GM18873 (cell line): Measurements from ENCODE around the gene PODXL2.

Experiments used
- ATAC-seq: cut with Tn5 transposase; IDR thresholded peaks from one replicate; pipeline ENCODE4 v1.9.1; 2021; ENCODE audit warnings: mild to moderate bottlenecking, moderate library complexity, moderate number of reproducible peaks; ENCODE audit not compliant: unreplicated experiment, low FRiP score

PODXL2 gene

DNA sequence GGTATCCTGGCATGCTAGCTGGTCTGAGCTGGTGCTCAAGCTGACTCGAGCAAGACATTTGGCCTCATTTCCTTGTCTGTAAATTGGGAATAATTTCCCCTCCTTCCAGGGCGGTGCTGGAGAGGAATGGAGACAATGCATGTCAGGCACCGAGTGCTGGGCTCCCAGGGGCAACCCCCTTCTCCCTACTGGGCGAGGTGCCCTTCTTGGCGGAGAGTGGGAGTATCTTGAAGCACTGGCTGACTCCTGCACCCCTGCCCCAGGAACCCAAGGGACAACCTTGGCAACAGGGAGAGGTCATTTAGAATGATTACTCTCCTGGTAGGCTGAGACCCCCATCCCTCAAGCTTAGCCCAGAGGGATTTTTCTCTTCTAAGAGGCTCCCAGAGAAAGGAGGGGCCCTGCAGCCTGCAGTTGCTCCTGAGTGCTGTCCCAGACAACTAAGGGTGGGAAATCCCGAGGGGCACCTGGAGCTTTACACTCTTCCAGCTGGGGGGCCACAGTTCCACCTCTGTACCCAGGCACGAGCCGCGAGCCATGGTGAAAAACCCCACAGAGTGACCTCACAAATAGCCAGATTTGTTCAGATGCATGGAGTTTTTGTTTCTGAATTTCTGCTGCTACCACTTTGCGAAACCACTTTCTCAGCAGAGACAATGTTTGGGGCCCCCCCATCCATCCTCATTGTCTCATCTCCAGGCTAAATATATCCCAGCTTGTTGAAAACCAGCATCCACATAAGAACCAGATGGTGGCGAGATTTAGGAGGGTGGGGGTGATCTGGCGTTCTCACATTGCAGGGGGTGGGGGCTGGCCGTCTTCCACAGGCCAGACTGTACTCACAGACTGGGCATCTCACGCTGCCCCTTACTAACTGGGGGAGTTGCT, 88.6 kb downstream of the PODXL2 start:
- ATAC-seq: no peak

DNA sequence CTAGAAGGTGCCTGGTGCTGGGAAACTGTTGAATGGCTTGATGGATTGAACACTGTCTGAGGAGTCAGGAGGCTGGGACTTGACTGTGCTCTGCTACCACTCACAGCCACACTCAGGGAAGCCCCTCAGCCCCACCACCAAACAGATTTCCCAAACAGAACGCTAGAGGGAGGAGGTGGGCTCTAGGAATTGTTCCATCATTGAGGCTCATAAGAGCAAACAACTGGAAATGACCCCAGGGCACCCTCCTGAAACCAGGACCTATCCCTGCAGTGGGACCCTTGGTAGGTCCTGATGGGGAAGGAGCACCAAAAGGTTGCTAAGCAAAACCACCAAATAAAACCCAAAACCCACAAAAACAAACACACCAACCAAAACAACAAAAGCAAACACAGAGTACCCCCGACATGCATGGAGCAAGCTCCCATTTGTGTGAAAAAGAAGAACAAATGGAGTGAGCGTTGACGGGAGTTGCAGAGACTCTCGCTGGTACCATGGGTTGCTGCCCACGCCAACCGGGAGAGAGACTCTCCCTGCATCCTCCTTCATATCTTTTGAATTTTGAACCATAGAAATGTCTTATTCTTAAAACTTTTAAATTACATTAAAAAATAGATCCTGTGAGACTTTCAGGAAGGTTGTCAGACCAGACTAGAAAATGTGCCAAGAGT, 89.4 kb downstream of the PODXL2 start:
- no peak for ATAC-seq

DNA sequence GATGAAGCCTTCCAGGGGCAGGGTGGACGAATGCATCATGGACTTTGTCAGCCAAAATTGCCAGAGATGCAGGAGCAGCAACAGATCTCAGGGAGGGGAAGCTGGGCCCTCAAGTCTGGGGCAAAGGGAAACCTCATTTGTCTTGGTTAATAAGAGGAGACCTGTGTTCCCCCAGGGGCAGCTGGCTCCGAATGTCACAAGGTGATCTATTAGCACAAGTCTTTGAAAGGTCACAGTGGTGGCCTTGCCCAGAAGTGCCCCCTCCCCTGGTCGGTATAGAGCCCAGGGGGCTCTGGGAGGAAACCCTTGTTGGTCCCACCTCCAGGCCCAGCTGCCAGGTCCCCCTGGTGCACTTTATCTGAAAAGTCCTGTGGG, 89.9 kb downstream of the PODXL2 start:
- no peak for ATAC-seq

DNA sequence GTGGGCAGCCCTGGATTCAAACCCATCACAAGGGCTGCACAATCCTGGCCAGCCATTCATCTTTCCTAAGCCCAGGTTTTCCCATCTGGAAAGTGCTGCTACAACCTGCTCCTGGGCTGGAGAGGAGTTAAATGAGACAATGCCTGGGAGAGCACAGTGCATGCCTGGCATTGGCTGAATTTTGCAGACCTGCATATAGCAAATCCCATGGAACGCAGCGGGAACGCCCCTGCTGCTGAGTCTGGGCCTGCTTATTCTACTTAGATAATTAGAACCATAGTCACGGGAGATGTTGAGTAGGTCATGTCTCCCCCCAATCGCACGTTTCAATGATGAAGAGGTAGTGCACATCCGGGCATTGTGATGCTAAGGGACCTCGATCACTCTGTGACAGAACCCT, 90.4 kb downstream of the PODXL2 start:
- ATAC-seq: no peak

- ATAC-seq: no peak
Observed at GRCh38 chr3:127720161-127720823, 91.3 kb downstream of the PODXL2 start.

- no peak for ATAC-seq
Observed at GRCh38 chr3:127720985-127721935, 92.3 kb downstream of the PODXL2 start.

DNA sequence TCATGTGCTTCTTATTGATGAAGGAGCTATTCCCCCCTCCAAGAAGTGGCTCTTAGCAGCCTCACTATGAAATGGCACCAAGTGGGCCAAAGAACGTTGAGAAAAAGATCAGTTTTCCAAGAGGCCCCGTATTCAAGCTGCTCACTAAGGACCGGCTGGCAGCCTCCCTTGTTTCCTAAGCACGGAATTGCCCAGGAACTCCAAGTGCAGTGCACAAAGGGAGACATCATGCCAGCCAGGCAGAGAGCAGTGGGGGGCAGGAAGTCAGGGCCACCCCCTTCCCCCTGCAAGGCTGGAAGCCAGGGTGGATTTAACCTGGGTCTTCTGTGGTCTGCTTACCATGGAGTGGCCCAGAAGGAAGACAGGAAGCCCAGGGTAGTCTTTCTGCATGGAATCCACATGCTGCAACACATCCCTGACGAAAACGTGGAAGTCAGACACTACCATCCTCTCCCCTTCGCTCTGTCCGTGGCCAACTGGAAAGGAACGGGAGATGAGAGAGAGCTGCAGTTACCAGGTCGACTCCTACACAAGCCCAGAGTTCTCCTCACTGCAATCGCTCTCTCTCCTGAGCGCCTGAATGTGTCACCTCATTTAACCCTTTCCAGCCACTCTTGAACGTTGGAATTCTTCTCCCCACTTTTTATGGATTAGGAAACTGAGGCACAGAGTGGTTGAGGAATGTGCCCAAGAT, 93.3 kb downstream of the PODXL2 start:
- no peak for ATAC-seq
